ENCODE results near the gene RNF144A.
"Not testable (repeated sequence)": the region's sequence is repeated elsewhere in the genome, so short reads cannot be mapped to it uniquely, and the experiment has no call there.

RNF144A gene

GRCh38 chr2:6972067-6972710 lies 55.0 kb downstream of the RNF144A start:
- no peak for DNase-seq (ENCODE audit: low read depth)

- DNase-seq (ENCODE audit: low read depth) = no peak
Measured at GRCh38 chr2:6973895-6974545, 56.8 kb downstream of the RNF144A start.

- DNase-seq (ENCODE audit: low read depth) = no peak
Measured at GRCh38 chr2:6975988-6976387, 58.8 kb downstream of the RNF144A start.

DNA sequence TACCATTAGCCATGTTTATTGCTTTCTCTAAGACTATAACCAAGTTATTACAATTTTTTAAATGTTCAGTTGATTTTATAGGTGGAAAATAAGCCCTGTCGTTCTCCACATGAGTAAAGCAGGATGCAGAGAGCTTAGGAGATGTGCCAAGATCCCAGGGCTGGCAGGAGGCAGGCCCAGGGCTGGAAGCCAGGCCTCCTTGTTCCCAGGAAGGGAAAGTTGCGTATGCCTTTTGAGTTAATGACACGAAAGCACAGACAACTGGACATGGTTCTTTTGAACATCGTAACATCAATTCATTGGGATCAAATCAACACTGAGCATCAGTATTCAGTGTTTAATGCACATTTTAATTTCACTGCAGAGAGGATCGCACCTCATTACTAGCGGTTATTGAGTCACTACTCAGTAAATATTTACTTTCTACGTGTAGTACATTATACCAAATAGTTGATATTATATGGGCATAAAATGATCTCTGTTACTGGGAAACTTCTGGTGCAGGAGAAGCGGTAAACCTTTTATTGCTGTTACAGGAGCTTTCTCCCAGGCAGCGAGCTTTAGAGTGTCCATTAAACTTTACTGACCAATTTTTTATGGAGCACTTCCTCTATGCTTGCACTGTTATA lies 60.0 kb downstream of the RNF144A start:
- DNase-seq (ENCODE audit: low read depth) = no peak

GRCh38 chr2:6977786-6978185 lies 60.6 kb downstream of the RNF144A start:
- DNase-seq (ENCODE audit: low read depth) = no peak

DNA sequence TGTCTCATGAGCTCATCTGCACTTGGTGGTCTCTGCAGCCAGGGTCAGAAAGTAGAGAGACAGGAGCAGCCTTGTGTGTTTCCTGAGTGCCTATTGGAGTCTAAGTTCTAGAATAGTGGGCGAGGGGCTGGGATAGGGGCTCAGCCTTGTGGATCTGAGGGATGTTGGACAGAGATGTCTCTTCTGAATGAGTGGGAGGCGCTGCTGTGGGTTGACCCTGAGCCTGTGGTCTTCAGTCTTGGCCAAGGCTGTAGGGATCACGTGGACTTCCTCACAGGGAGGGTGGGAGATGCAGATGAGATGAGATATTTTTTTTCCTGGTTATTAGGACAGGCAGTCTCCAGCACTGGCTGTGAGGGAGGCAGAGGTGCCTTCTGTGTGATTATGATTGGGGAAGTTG lies 61.8 kb downstream of the RNF144A start:
- no peak for DNase-seq (ENCODE audit: low read depth)

- no peak for DNase-seq (ENCODE audit: low read depth)
Measured at GRCh38 chr2:6982449-6982848, 65.2 kb downstream of the RNF144A start.

GRCh38 chr2:6982934-6983589 lies 65.8 kb downstream of the RNF144A start:
- no peak for DNase-seq (ENCODE audit: low read depth)

DNA sequence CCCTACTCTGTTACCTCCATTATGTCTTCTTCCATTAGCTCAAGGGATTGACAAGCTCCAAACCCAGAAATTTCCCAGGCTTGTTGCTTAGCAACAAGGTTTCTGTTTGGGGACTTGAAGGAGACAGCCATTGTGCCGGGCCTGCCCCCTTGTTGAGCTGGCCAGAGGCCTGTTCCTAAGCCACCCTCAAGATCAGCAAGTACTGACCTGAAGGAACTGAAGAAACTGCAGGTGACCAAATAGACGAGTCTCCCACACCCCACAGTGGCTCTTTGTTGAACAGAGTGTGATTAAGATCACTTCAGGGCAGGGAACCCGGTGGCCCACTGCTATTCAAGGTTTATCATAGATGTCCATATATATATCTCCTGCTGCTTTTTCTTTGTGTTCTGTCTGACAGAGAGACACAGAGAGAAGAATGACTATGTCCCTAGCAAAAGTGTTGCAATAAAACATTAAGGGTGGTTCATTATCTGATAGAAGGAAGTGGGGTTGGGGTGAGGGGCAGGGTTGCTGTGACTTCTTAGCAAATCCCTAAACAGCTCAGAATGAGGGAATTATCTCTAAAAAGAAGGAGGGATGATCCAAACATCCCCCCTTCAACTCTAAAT lies 69.2 kb downstream of the RNF144A start:
- no peak for DNase-seq (ENCODE audit: low read depth)

DNA sequence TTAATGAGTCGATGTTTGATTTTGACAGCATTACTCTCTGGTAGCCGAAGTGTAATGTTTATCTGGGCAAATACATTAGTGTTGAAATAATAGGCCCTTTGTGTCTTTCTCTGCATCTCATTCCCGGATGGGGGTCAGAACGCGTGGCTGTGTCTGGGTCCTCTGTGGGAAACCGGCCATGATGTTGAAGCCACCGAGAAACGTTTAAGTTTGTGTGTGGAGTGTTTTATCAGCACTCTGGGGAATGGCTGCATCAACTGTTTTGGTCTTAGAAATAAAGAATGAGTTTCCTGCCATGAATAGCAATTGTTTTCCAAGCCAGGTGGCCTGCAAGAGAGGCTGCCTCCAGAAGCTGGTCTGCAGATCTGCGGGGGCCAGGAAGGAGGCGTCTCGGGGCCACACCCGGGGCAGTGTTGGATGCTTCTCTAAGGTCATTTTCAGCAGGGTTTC lies 69.7 kb downstream of the RNF144A start:
- DNase-seq (ENCODE audit: low read depth) = no peak

DNA sequence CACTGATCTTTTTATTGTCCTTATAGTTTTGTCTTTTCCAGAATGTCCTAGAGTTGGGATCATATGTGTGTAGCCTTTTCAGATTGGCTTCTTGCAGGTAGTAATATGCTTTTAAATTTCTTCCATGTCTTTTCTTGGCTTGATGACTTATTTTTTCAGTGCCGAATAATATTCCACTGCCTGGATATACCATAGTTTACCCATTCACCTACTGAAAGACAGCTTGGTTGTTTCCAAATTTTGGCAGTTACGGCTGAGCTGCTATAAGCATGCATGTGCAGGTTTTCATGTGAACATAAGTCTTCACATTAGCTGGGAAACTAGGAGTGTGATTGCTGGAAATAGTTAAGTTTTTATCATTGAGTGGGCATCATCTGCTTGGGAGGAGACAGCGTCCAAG lies 73.7 kb downstream of the RNF144A start:
- DNase-seq (ENCODE audit: low read depth) = no peak

DNA sequence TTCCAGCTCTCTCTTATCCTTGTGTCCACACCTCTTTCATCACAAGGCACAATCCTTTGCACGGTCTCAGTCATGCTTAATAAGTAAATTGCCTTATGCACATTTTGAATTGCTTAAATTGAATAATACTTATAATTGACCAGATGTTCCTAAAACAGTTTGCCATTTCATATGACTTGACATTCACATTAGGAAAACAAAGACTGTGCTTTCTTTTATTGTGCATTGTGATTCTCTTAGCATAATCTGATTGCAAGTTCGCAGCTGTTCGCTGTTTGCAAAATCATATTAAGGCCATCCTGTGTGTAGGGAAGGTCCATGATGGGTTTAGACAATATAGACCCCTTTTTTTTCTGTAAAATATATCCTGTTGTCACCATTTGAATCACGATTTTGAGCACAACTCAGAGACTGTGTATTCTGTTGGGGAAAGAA lies 75.6 kb downstream of the RNF144A start:
- no peak for DNase-seq (ENCODE audit: low read depth)

DNA sequence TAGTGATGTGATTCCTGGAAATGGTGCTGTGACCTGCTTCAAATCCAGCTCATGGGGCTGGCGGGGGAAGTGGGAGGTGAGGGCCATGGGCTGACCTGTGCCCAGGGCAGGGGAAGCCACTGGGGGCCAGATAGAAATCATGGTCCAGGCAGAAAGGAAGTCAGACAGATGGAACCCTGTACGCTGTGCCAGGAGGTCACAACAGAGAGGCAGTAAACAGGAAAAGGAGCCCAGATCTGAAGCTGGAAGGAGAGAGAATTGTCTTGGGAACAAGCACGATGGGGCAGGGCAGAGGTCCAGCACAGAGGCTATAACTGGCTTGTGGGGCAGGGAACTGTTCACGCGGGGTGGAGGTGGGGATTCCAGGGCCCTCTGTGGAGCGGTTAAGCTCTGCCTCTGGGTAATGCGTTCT lies 76.0 kb downstream of the RNF144A start:
- DNase-seq (ENCODE audit: low read depth) = no peak

GRCh38 chr2:6993936-6994335 lies 76.7 kb downstream of the RNF144A start:
- DNase-seq (ENCODE audit: low read depth) = no peak

DNA sequence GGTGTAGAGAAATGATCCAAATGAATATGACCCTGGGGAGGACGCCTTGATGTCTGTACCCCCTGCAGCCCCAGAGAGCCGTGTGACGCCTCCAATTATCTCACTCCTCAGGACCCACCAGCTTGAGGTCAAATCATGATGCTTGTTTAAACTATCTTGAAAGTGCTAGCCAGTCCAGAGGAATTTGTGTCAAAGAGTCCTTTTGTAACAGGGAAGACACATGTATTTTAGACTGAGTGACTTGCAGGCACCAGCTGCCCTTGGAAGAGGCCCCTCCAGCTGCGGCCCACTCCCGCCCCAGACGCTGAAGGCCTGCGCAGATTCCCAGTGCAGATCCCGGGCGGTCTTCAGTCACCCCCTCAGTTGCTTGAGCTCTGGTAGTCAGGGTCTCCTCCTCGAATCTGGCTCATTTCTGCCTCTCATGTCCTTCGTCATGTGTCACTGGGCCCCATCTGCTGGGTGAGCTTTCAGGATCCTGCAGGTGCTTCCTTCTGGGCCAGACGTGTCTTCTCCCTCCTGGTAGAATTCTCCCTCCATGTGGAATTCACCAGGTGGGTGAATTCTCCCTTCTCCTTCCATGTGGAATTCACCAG lies 77.4 kb downstream of the RNF144A start:
- no peak for DNase-seq (ENCODE audit: low read depth)

- no peak for DNase-seq (ENCODE audit: low read depth)
Measured at GRCh38 chr2:6995391-6996097, 78.3 kb downstream of the RNF144A start.

DNA sequence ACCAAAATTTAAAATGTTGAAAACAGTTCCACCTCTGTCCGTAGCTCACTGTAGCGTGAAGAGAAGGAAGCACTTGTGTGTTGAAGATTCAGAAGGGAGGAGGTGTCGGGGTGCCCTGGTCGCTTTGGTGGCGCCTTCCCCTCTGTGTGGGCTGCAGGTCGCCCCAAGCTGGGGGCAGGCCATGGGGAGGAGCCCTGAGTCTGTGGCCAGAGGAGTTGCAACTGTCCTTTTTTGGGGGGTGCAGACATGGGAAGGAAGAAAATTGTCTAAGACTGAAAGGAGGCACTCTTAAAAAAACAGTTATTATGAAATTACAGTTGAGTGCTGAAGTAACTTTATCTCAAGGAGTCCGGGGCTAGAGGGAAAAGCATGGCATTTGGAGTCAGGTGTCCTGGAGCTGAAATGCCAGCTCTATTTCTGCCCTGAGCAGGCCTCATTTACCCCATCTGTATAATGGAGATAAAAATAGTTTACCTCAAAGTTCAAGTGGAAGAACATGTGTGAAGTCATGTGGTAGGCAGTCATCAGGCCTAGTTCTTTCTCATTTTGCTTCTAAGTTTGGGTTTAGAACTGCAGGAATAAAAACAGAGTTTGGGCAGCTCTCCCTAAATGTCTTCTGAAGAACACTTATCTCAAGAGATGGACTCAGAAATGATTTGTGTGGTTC lies 82.1 kb downstream of the RNF144A start:
- DNase-seq (ENCODE audit: low read depth) = no peak

- not testable (repeated sequence) for DNase-seq (ENCODE audit: low read depth)
Measured at GRCh38 chr2:7001395-7001794, 84.2 kb downstream of the RNF144A start.

DNA sequence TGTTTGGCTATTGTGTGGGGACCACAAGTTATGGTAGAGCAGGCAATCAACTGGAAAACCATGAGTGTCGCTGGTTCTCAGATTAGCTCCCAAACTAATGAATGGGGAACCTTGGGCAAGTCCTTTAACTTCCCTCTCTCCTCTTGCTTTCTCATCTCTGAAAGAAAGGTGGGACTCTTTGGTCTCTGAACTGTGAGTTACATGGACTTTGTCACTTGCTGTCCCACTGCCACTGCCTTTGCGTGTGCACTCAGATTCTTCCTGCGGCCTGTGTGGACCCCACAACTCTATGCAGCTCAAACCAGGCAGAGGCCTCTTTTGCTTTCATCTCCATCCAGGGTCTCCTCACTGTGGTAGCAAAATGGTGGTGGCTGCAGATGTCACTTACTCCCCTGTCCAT lies 86.7 kb downstream of the RNF144A start:
- no peak for DNase-seq (ENCODE audit: low read depth)

- DNase-seq (ENCODE audit: low read depth) = no peak
Measured at GRCh38 chr2:7004636-7005035, 87.4 kb downstream of the RNF144A start.

DNA sequence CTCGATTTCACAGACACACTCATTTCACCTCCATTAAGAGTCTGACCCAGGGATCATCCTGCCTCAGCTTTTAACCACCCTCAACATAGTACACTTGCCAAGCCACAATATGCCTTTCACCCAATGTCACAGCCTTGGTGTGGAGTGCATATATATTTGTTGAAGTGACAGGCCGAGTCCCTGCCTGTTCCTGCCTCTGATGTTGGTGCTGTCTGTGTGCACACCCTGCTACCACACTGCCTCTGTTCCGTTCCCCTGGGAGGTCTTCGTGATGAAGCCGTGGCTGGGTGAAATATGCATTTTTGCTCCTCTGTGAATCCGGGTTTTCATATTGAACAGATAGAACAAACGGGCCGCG lies 90.3 kb downstream of the RNF144A start:
- DNase-seq (ENCODE audit: low read depth) = no peak
